ENCODE measurements around the gene FRAT1. TPM values are rescaled to one million over a fixed set of nuclear protein-coding genes. Genes with fewer than 3 reads are reported as not detected.
A peak's percentile ranks its signal among the peaks of the same experiment; 100 is the strongest.

FRAT1 gene
- total RNA-seq, 1 experiment from 2014 or later, result 2.4 TPM

DNA sequence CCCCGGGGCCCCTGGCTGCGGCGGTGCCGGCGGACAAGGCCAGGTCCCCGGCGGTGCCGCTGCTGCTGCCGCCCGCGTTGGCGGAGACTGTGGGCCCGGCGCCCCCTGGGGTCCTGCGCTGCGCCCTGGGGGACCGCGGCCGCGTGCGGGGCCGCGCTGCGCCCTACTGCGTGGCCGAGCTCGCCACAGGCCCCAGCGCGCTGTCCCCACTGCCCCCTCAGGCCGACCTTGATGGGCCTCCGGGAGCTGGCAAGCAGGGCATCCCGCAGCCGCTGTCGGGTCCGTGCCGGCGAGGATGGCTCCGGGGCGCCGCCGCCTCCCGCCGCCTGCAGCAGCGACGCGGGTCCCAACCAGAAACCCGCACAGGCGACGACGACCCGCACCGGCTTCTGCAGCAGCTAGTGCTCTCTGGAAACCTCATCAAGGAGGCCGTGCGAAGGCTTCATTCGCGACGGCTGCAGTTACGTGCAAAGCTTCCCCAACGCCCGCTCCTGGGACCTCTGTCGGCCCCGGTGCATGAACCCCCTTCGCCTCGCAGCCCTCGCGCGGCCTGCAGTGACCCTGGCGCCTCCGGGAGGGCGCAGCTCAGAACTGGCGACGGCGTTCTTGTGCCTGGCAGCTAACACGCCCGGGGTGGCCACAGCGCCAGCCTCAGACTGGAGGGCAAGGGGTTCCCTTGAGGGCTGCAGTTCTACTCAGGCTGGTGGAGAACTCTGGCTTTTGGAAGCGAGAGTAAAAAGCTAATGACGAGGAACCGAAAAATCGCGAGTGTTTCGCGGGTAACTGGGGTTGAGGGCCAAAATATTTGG lies 804 bp downstream of the FRAT1 start:
- Histone ChIP-seq H3K4me1 (replicated peaks; ENCODE audit: insufficient read depth) (no peaks in the 10 kb centered on the region), H3F3A (ENCODE audit: insufficient read depth, low read depth) (no peaks in the 10 kb centered on the region), H2AFZ (peak overlapping the region; percentile 69), H3K4me3 (peak overlapping the region; percentile 71), H3K27ac (no peak overlapping the region), H3K79me2 (ENCODE audit: low read depth) (no peaks in the 10 kb centered on the region), H3K27me3 (ENCODE audit: insufficient read depth, low read depth) (no peaks in the 10 kb centered on the region), H3K9me2 (ENCODE audit: insufficient read depth) (no peaks in the 10 kb centered on the region), H3K4me2 (peak overlapping the region; percentile 81), H4K20me1 (ENCODE audit: insufficient read depth) (no peaks in the 10 kb centered on the region), H3K36me3 (ENCODE audit: low read depth) (no peaks in the 10 kb centered on the region), H3K9me3 (ENCODE audit: insufficient read depth, low read depth) (no peaks in the 10 kb centered on the region)
- TSS peak; percentile 55 for BruUV-seq (replicated peaks)
- no peak for TF ChIP-seq EZH2 (IDR thresholded peaks at IDR 0.05; ENCODE audit: low read depth)
- TF ChIP-seq, protein P1, sequence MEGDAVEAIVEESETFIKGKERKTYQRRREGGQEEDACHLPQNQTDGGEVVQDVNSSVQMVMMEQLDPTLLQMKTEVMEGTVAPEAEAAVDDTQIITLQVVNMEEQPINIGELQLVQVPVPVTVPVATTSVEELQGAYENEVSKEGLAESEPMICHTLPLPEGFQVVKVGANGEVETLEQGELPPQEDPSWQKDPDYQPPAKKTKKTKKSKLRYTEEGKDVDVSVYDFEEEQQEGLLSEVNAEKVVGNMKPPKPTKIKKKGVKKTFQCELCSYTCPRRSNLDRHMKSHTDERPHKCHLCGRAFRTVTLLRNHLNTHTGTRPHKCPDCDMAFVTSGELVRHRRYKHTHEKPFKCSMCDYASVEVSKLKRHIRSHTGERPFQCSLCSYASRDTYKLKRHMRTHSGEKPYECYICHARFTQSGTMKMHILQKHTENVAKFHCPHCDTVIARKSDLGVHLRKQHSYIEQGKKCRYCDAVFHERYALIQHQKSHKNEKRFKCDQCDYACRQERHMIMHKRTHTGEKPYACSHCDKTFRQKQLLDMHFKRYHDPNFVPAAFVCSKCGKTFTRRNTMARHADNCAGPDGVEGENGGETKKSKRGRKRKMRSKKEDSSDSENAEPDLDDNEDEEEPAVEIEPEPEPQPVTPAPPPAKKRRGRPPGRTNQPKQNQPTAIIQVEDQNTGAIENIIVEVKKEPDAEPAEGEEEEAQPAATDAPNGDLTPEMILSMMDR (conservative IDR thresholded peaks at IDR 0.05), result no peak
- CTCF ChIA-PET, result interaction anchor here (0.7 kb wide), 1 partner anchor 41 kb away, joined by 4 read pairs; no protein-coding TSS in a partner anchor
- intact Hi-C loops (cut with micrococcal nuclease; ENCODE audit: unreplicated experiment), result loop anchor here (1.0 kb wide), 1 partner anchor 28 kb away; the partner anchor contains the start of gene ARHGAP19
- peak in 1 of 2 experiments; percentile 35 for DNase-seq
- POLR2A ChIA-PET (ENCODE audit: unreplicated experiment), result interaction anchor here (0.5 to 0.7 kb wide), 3 partner anchors 8 to 404 kb away, joined by 3 to 7 read pairs (median 5); no protein-coding TSS in a partner anchor

GRCh38 chr10:97320480-97321031 lies 1.5 kb downstream of the FRAT1 start:
- H3K4me2 ChIP-seq, result peak overlapping the region; percentile 81
- H3K4me1 ChIP-seq (replicated peaks; ENCODE audit: insufficient read depth), result no peaks in the 10 kb centered on the region
- H3F3A ChIP-seq (ENCODE audit: insufficient read depth, low read depth), result no peaks in the 10 kb centered on the region
- H3K79me2 ChIP-seq (ENCODE audit: low read depth), result no peaks in the 10 kb centered on the region
- ChIA-PET CTCF (no interaction called here), POLR2A (ENCODE audit: unreplicated experiment) (no interaction called here)
- H3K9me3 ChIP-seq (ENCODE audit: insufficient read depth, low read depth), result no peaks in the 10 kb centered on the region
- intact Hi-C loops (cut with micrococcal nuclease; ENCODE audit: unreplicated experiment), result loop anchor here (1.0 kb wide), 1 partner anchor 28 kb away; the partner anchor contains the start of gene ARHGAP19
- no peak for DNase-seq
- H4K20me1 ChIP-seq (ENCODE audit: insufficient read depth), result no peaks in the 10 kb centered on the region
- H3K27ac ChIP-seq, result no peak overlapping the region
- H3K9me2 ChIP-seq (ENCODE audit: insufficient read depth), result no peaks in the 10 kb centered on the region
- peak overlapping the region; percentile 71; the same call in 1 of the 2 replicates for H3K4me3 ChIP-seq
- H2AFZ ChIP-seq, result no peak overlapping the region; the same call in 1 of the 2 replicates
- no peaks in the 10 kb centered on the region for H3K36me3 ChIP-seq (ENCODE audit: low read depth)
- no TSS peak for BruUV-seq (replicated peaks)
- H3K27me3 ChIP-seq (ENCODE audit: insufficient read depth, low read depth), result no peaks in the 10 kb centered on the region
- TF ChIP-seq, protein P1 (conservative IDR thresholded peaks at IDR 0.05), result no peak
- no peak for TF ChIP-seq EZH2 (IDR thresholded peaks at IDR 0.05; ENCODE audit: low read depth)

- no peak overlapping the region for H3K4me3 ChIP-seq
- no peaks in the 10 kb centered on the region for H3K27me3 ChIP-seq (ENCODE audit: insufficient read depth, low read depth)
- BruUV-seq (replicated peaks), result no TSS peak
- DNase-seq, result no peak
- no peaks in the 10 kb centered on the region for H3K36me3 ChIP-seq (ENCODE audit: low read depth)
- no peaks in the 10 kb centered on the region for H3K9me2 ChIP-seq (ENCODE audit: insufficient read depth)
- H2AFZ ChIP-seq, result no peak overlapping the region
- no peaks in the 10 kb centered on the region for H3K79me2 ChIP-seq (ENCODE audit: low read depth)
- CTCF ChIA-PET, result no interaction called here
- H3K27ac ChIP-seq, result no peak overlapping the region
- H3K9me3 ChIP-seq (ENCODE audit: insufficient read depth, low read depth), result no peaks in the 10 kb centered on the region
- TF ChIP-seq, protein P1 (conservative IDR thresholded peaks at IDR 0.05), result no peak
- TF ChIP-seq EZH2 (IDR thresholded peaks at IDR 0.05; ENCODE audit: low read depth), result no peak
- POLR2A ChIA-PET (ENCODE audit: unreplicated experiment), result no interaction called here
- H3K4me1 ChIP-seq (replicated peaks; ENCODE audit: insufficient read depth), result no peaks in the 10 kb centered on the region
- no peaks in the 10 kb centered on the region for H3F3A ChIP-seq (ENCODE audit: insufficient read depth, low read depth)
- intact Hi-C loops (cut with micrococcal nuclease; ENCODE audit: unreplicated experiment), result no loop called here
- no peak overlapping the region for H3K4me2 ChIP-seq
- no peaks in the 10 kb centered on the region for H4K20me1 ChIP-seq (ENCODE audit: insufficient read depth)
Measured at GRCh38 chr10:97321032-97321803, 2.1 kb downstream of the FRAT1 start.
